SW 1271 (cell line): ENCODE results near the gene STARD13.

Experiments used
- DNase-seq, 2 experiments: peaks; one replicate each; lab custom pipeline; 2025; lab: John Stamatoyannopoulos, UW

STARD13 gene

GRCh38 chr13:33201659-33202058, 83.9 kb downstream of the STARD13 start:
- no peak for DNase-seq

GRCh38 chr13:33199289-33199850, 86.2 kb downstream of the STARD13 start:
- no peak for DNase-seq

GRCh38 chr13:33197541-33197971, 88.0 kb downstream of the STARD13 start:
- no peak for DNase-seq

GRCh38 chr13:33196767-33197166, 88.8 kb downstream of the STARD13 start:
- DNase-seq = no peak

DNA sequence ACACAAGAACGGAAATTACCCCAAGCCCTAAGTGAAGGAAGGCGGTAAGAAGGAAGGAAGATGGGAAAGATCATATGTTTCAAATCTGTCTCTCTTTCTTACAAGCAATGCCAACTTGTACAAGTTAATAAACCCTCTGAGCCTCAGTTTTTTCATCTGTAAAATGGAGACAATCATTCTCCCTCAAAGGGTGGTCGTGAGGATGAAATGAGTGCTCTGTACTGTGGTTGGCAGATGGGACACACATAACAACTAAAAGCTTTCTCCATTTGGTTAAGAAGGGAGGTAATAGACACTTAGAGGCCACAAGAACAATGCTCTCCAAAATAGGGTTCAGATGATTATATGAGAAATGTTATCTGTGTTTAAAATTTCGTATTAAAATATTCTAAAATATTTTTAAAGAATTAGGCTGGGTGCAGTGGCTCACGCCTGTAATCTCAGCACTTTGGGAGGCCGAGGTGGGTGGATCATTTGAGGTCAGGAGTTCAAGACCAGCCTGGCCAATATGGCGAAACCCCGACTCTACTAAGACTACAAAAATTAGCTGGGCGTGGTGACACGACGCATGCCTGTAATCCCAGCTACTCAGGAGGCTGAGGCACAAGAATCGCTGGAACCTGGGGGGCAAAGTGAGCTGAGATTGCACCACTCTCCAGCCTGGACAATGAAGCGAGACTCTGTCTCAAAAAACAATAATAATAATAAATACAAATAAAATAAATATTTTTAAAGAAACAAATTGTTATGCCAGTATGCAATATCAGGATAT, 89.7 kb downstream of the STARD13 start:
- DNase-seq = no peak

GRCh38 chr13:33194820-33195692, 90.5 kb downstream of the STARD13 start:
- DNase-seq = peak in 1 of 2 experiments; percentile 27

GRCh38 chr13:33193428-33193974, 92.1 kb downstream of the STARD13 start:
- DNase-seq = peak in 1 of 2 experiments; percentile 6

GRCh38 chr13:33191425-33192210, 93.9 kb downstream of the STARD13 start:
- DNase-seq = no peak

DNA sequence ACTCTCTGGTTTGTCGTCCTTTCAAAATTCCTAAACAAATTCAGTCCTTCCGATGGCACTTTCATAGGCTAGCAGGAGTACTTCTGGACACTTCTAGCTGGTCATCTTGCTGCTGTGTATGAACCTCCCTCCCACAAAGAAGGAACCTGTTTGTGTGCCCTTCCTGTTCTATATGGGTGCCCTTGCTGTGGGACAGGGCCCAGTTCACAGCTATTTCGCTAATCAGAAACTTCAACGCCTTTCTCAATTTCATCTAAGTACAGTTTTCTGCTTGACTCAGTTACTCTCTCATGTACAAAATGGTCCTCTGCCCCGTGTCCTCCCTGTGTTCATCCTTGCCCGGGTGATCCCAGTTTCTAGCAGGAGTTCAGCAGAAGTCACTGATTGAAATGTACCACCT, 96.1 kb downstream of the STARD13 start:
- no peak for DNase-seq

GRCh38 chr13:33188093-33188882, 97.3 kb downstream of the STARD13 start:
- DNase-seq = peak in 1 of 2 experiments; percentile 6

GRCh38 chr13:33186861-33187291, 98.7 kb downstream of the STARD13 start:
- DNase-seq = peak; percentile 62 to 71

DNA sequence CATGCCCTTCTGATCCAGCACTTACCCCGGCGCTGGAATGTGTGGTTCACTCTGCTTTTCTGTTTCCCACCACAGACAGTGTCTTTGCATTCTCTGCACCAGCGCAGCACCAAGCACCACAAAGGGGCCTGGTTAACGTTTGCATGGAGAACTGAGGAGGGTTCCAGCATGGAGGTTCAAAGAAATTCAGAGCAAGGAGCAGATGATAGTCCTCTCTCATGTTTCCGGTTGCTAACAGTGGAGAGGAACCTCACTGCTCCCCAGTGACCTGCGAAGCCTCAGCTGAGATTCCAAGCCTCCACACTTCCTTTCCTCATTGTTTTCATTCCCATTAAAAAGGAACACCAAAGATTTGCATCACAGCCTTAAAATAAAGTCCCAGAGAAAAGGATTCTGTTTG, 99.7 kb downstream of the STARD13 start:
- DNase-seq = no peak

- no peak for DNase-seq
These were observed 101.0 kb downstream of the STARD13 start for GRCh38 chr13:33184530-33184929.

DNA sequence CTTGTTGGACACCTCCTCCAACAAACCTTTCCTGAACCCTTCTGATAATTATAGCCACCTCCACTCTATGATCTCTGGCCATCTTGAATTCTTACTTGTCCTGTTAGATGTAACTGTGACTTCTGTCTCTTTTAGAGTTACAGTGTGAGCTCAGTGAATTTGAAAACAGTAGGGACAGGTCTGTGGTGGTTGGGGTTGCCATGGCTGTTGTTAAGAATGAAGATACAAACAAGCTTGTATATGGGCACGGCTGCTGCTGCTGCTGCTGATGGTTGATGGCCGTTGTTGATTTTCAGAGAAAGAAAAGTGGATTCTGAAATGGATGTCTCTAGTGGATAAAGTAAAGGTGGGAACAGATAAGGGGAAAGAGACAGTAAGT, 101.5 kb downstream of the STARD13 start:
- DNase-seq = no peak

GRCh38 chr13:33183431-33184111, 102.0 kb downstream of the STARD13 start:
- DNase-seq = no peak

DNA sequence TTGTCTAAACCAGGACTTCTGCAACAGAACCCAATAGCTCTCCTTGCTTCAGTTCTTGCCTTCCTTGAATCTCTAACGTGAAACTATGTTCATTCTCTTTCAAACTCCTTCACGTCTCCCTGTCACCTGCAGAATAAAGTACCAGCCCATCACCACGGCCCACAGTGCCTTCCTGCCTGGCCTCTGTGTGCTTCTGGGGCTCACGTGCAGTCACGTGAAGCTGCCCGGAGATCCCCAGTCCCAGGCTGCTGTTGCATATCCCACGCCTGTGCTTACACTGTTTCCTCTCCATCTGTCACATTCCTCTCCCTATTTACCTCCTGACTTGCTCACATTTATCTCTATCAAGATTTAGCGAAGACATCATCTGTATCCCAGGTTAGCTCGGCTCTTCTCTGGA, 102.8 kb downstream of the STARD13 start:
- DNase-seq = no peak

DNA sequence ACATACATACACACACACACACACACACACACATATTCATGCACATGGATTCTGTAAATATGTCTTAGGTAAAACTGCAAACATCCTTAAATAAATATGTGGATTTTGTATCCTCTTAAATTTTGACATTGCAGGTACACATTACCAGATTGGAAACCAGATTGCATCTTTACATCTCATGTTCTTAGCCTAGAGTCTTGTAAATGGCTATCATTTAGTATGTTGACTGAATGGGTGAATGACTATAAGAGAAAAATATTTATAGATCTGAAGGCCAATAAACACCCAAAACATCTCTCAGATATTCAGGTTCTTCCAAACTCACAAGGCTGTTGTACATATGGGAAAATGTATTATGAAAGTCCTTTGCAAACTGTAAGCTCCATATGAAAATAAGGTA, 104.3 kb downstream of the STARD13 start:
- no peak for DNase-seq

- no peak for DNase-seq
These were observed 105.3 kb downstream of the STARD13 start for GRCh38 chr13:33180122-33180804.

DNA sequence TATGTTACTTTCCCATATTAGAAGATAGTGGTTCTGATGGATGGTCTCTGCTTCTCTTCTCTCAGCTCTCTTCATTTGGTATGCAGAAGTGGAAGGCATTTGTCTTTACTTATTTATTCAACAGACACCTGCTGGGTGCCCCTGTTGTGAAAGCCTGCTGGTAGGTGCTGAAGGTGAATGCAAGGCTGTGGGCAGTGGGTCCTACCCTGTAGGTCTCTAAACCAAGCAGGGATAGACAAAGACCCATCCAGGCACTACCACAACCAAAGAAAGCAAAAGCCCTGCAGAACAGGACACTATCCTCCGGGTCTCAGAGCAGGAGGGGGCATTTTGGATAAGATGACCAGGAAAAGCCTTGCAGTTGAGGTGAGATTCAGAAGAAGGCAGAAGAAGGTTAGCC, 106.1 kb downstream of the STARD13 start:
- DNase-seq = no peak
